Caki2 (cell line): ENCODE results near the gene TC2N. TPM values are rescaled to one million over a fixed set of nuclear protein-coding genes. Genes with fewer than 3 reads are reported as not detected.
"Not testable (repeated sequence)": the region's sequence is repeated elsewhere in the genome, so short reads cannot be mapped to it uniquely, and the experiment has no call there.

ENCODE experiments used
- DNase-seq: peaks from one replicate; pipeline ENCODE4 v3.0.0-alpha.2; 2015; ENCODE audit warnings: low read depth
- in situ Hi-C: cut with HindIII; loops from 2 replicates; pipeline ENCODE4 v1.10.0; 2016; ENCODE audit warnings: low sequenced_read_pairs, low pct_unique_long_range_greater_than_20kb, mixed read lengths
- total RNA-seq: library from RNA; depleted of rRNA; stranded (reverse); fragments of >200 nt; shearing (Covaris generic); gene quantifications from 2 replicates; pipeline ENCODE4 v1.2.3, GENCODE V29; 2014; ENCODE audit warnings: low replicate concordance; rRNA removed

TC2N gene
- total RNA-seq, 1 experiment from 2014 or later, result not detected

- DNase-seq, result no peak
- in situ Hi-C loops, result no loop called here
Observed at GRCh38 chr14:91748049-91748448, 119.3 kb downstream of the TC2N start.

GRCh38 chr14:91745344-91745743 lies 122.0 kb downstream of the TC2N start:
- no peak for DNase-seq
- in situ Hi-C loops, result no loop called here

GRCh38 chr14:91744068-91744480 lies 123.3 kb downstream of the TC2N start:
- no peak for DNase-seq
- in situ Hi-C loops, result no loop called here

- in situ Hi-C loops, result no loop called here
- no peak for DNase-seq
Observed at GRCh38 chr14:91743305-91743653, 124.1 kb downstream of the TC2N start.

GRCh38 chr14:91742621-91743304 lies 124.6 kb downstream of the TC2N start:
- in situ Hi-C loops, result no loop called here
- no peak for DNase-seq

GRCh38 chr14:91739867-91740266 lies 127.5 kb downstream of the TC2N start:
- in situ Hi-C loops, DNase-seq: not testable (repeated sequence)

- in situ Hi-C loops, result no loop called here
- DNase-seq, result no peak
Observed at GRCh38 chr14:91737619-91738018, 129.7 kb downstream of the TC2N start.

- no peak for DNase-seq
- in situ Hi-C loops, result no loop called here
Observed at GRCh38 chr14:91732859-91733477, 134.4 kb downstream of the TC2N start.

- DNase-seq, result no peak
- in situ Hi-C loops, result no loop called here
Observed at GRCh38 chr14:91732439-91732838, 134.9 kb downstream of the TC2N start.

- no peak for DNase-seq
- in situ Hi-C loops, result no loop called here
Observed at GRCh38 chr14:91731986-91732385, 135.3 kb downstream of the TC2N start, which contains the start of gene CATSPERB. TSS of gene CATSPERB (minus strand) at chr14:91732086. CDS start at chr14:91729479, 2,607 bp downstream.

- in situ Hi-C loops, result no loop called here
- no peak for DNase-seq
Observed at GRCh38 chr14:91731018-91731417, 136.3 kb downstream of the TC2N start.

- DNase-seq, result no peak
- in situ Hi-C loops, result no loop called here
Observed at GRCh38 chr14:91729756-91730155, 137.6 kb downstream of the TC2N start.

Other genes starting within 250 kb of the TC2N start
- not detected in 2 replicates for gene CATSPERB, start 135.4 kb downstream of the TC2N start, total RNA-seq
- gene FBLN5, start 80.2 kb upstream of the TC2N start, total RNA-seq, result not detected in 2 replicates
- gene TRIP11, start 172.5 kb upstream of the TC2N start, total RNA-seq, result 3.6 and 7.5 TPM in 2 replicates
- gene ATXN3, start 239.0 kb upstream of the TC2N start, total RNA-seq, result 9.5 and 10.9 TPM in 2 replicates